Adipocyte (in vitro differentiated cells): ENCODE data around the gene ARF3.

ENCODE experiments used
- DNase-seq: peaks from one replicate; pipeline ENCODE4 v3.0.0-alpha.2; 2015; ENCODE audit warnings: low read depth
- H3K27me3 ChIP-seq: replicated peaks from 2 replicates; pipeline ENCODE4 v1.7.0; 2013; ENCODE audit warnings: mild to moderate bottlenecking, low read length, moderate library complexity; ENCODE audit not compliant: control insufficient read depth, insufficient read depth
- H3K36me3 ChIP-seq: 2 replicates; pipeline ENCODE4 v1.7.0; 2013; ENCODE audit warnings: low read length, mild to moderate bottlenecking, moderate library complexity; ENCODE audit not compliant: control insufficient read depth, insufficient read depth, severe bottlenecking
- H3K4me1 ChIP-seq: 2 replicates; pipeline ENCODE4 v1.7.0; 2013; ENCODE audit warnings: mild to moderate bottlenecking, low read length, moderate library complexity; ENCODE audit not compliant: control insufficient read depth, insufficient read depth
- H3K4me3 ChIP-seq: 2 replicates; pipeline ENCODE4 v1.7.0; 2013; ENCODE audit warnings: mild to moderate bottlenecking, low read length, moderate library complexity
- H3K9ac ChIP-seq: 2 replicates; pipeline ENCODE4 v1.7.0; 2013; ENCODE audit warnings: mild to moderate bottlenecking, low read length, moderate library complexity
- H3K9me3 ChIP-seq: 2 replicates; pipeline ENCODE4 v1.7.0; 2013; ENCODE audit warnings: mild to moderate bottlenecking, low read length, moderate library complexity; ENCODE audit not compliant: control insufficient read depth

The ARF3 gene

GRCh38 chr12:48936379-48936979 is 20.8 kb downstream of the ARF3 start:
- Histone ChIP-seq H3K9me3 (no peaks in the 10 kb centered on the region), H3K36me3 (peaks cover 79% of the 10 kb centered on the region)
- DNase-seq, result peak; percentile 91

GRCh38 chr12:48934312-48934706 is 23.0 kb downstream of the ARF3 start:
- peaks cover 9% of the 10 kb centered on the region for H3K4me1 ChIP-seq
- no peaks in the 10 kb centered on the region for H3K27me3 ChIP-seq
- H3K9ac ChIP-seq, result no peak overlapping the region
- H3K4me3 ChIP-seq, result no peak overlapping the region
- DNase-seq, result no peak
- H3K9me3 ChIP-seq, result no peaks in the 10 kb centered on the region
- H3K36me3 ChIP-seq, result peaks cover 76% of the 10 kb centered on the region

More at GRCh38 chr12:48936379-48936979, 20.8 kb downstream of the ARF3 start:
- Histone ChIP-seq H3K4me3 (no peak overlapping the region), H3K9ac (no peak overlapping the region), H3K27me3 (no peaks in the 10 kb centered on the region), H3K4me1 (peaks cover 9% of the 10 kb centered on the region)

GRCh38 chr12:48933664-48934311 is 23.5 kb downstream of the ARF3 start:
- Histone ChIP-seq H3K9me3 (no peaks in the 10 kb centered on the region), H3K4me3 (no peak overlapping the region), H3K9ac (no peak overlapping the region), H3K27me3 (no peaks in the 10 kb centered on the region), H3K36me3 (peaks cover 74% of the 10 kb centered on the region), H3K4me1 (peaks cover 9% of the 10 kb centered on the region)
- no peak for DNase-seq

GRCh38 chr12:48932878-48933277 is 24.4 kb downstream of the ARF3 start:
- H3K9me3 ChIP-seq, result no peaks in the 10 kb centered on the region
- H3K27me3 ChIP-seq, result no peaks in the 10 kb centered on the region
- peaks cover 9% of the 10 kb centered on the region for H3K4me1 ChIP-seq
- H3K9ac ChIP-seq, result no peak overlapping the region
- peaks cover 69% of the 10 kb centered on the region for H3K36me3 ChIP-seq
- no peak for DNase-seq
- H3K4me3 ChIP-seq, result no peak overlapping the region

GRCh38 chr12:48930475-48930874 is 26.8 kb downstream of the ARF3 start:
- Histone ChIP-seq H3K9me3 (no peaks in the 10 kb centered on the region), H3K4me1 (peaks cover 5% of the 10 kb centered on the region), H3K36me3 (peaks cover 61% of the 10 kb centered on the region), H3K9ac (no peak overlapping the region), H3K4me3 (no peak overlapping the region), H3K27me3 (no peaks in the 10 kb centered on the region)
- DNase-seq, result no peak

- Histone ChIP-seq H3K4me3 (no peak overlapping the region), H3K27me3 (no peaks in the 10 kb centered on the region), H3K9me3 (no peaks in the 10 kb centered on the region), H3K9ac (no peak overlapping the region), H3K36me3 (peaks cover 57% of the 10 kb centered on the region), H3K4me1 (peaks cover 8% of the 10 kb centered on the region)
- no peak for DNase-seq
These were observed 27.7 kb downstream of the ARF3 start for GRCh38 chr12:48929551-48929950.

GRCh38 chr12:48927261-48927660 is 30.0 kb downstream of the ARF3 start:
- Histone ChIP-seq H3K9ac (no peak overlapping the region), H3K4me3 (no peak overlapping the region), H3K4me1 (peaks cover 14% of the 10 kb centered on the region), H3K9me3 (no peaks in the 10 kb centered on the region), H3K27me3 (no peaks in the 10 kb centered on the region), H3K36me3 (peaks cover 48% of the 10 kb centered on the region)
- peak; percentile 67 for DNase-seq

- H3K9ac ChIP-seq, result peak within 1 kb of the TSS; percentile 92
- peak within 1 kb of the TSS; percentile 93 for H3K4me3 ChIP-seq
- peak; percentile 78 for DNase-seq
- no peaks in the 10 kb centered on the region for H3K9me3 ChIP-seq
- peaks cover 52% of the 10 kb centered on the region for H3K36me3 ChIP-seq
- no peaks in the 10 kb centered on the region for H3K27me3 ChIP-seq
- H3K4me1 ChIP-seq, result peaks cover 14% of the 10 kb centered on the region
These were observed 31.8 kb downstream of the ARF3 start, which contains the start of gene FKBP11 for GRCh38 chr12:48925304-48926011. FKBP11 (minus strand) TSS chr12:48925492; CDS start chr12:48925428, 64 bp downstream.

GRCh38 chr12:48924617-48925303 is 32.5 kb downstream of the ARF3 start:
- Histone ChIP-seq H3K9ac (peak overlapping the region; percentile 92), H3K4me3 (peak overlapping the region; percentile 93), H3K36me3 (peaks cover 45% of the 10 kb centered on the region), H3K27me3 (no peaks in the 10 kb centered on the region), H3K4me1 (peaks cover 14% of the 10 kb centered on the region), H3K9me3 (no peaks in the 10 kb centered on the region)
- peak; percentile 62 for DNase-seq

- no peak for DNase-seq
- H3K4me1 ChIP-seq, result peaks cover 14% of the 10 kb centered on the region
- no peak overlapping the region for H3K4me3 ChIP-seq
- H3K27me3 ChIP-seq, result no peaks in the 10 kb centered on the region
- no peak overlapping the region for H3K9ac ChIP-seq
- peaks cover 35% of the 10 kb centered on the region for H3K36me3 ChIP-seq
- H3K9me3 ChIP-seq, result no peaks in the 10 kb centered on the region
These were observed 34.2 kb downstream of the ARF3 start for GRCh38 chr12:48923117-48923516.
